H1 (cell line): ENCODE measurements around the gene MFSD2B. TPM values are rescaled to one million over a fixed set of nuclear protein-coding genes. Genes with fewer than 3 reads are reported as not detected.

Experiments used
- CHD7 ChIP-seq: fragments of 300-600 bp; sonication (generic); IDR thresholded peaks from 2 replicates; pipeline ENCODE4 v1.7.1; 2012; ENCODE audit warnings: low read length, moderate library complexity, mild to moderate bottlenecking, inconsistent platforms; ENCODE audit not compliant: insufficient replicate concordance
- CREB1 ChIP-seq: IDR thresholded peaks from 2 replicates; pipeline ENCODE4 v1.6.1; 2012; ENCODE audit warnings: inconsistent platforms
- GABPA ChIP-seq: IDR thresholded peaks from 2 replicates; pipeline ENCODE4 v1.6.1; 2011; ENCODE audit warnings: mild to moderate bottlenecking, low read length, moderate library complexity, borderline replicate concordance; ENCODE audit not compliant: insufficient read depth
- JUND ChIP-seq: IDR thresholded peaks from 2 replicates; pipeline ENCODE4 v1.6.1; 2011; ENCODE audit warnings: mild to moderate bottlenecking, improper control_type of control experiment, low read length
- MAFK ChIP-seq: IDR thresholded peaks from 2 replicates; pipeline ENCODE4 v1.6.1; 2012; ENCODE audit warnings: low read depth, mild to moderate bottlenecking, improper control_type of control experiment, low read length
- SAP30 ChIP-seq: fragments of 300-600 bp; sonication (generic); IDR thresholded peaks from 2 replicates; pipeline ENCODE4 v1.7.1; 2012; ENCODE audit warnings: low read length, moderate library complexity, mild to moderate bottlenecking, inconsistent platforms; ENCODE audit not compliant: insufficient read depth, insufficient replicate concordance
- TBP ChIP-seq: IDR thresholded peaks from 2 replicates; pipeline ENCODE4 v1.6.1; 2011; ENCODE audit warnings: low read depth, low read length, improper control_type of control experiment
- YY1 ChIP-seq: IDR thresholded peaks from 2 replicates; pipeline ENCODE4 v1.6.1; 2011; ENCODE audit warnings: low read depth, mild to moderate bottlenecking, low read length
- polyA plus RNA-seq, 7 experiments: library from polyadenylated mRNA; depleted of rRNA in 3 of 7; stranded (reverse) in 5 of 7; unstranded in 2 of 7; fragments of >200 nt in 5 of 7; fragments of 200-250 nt in 2 of 7; gene quantifications; 1 replicate in 5 of 7; 2 replicates in 1 of 7; 4 replicates in 1 of 7; pipeline versions ENCODE4 v1.2.1 to v1.2.3, GENCODE V29; 2011 to 2013; ENCODE audit warnings: missing spikeins in 2 of 7, mixed read lengths in 2 of 7
- total RNA-seq: library from RNA; stranded (reverse); fragmentation: NEBNext Ultra II Directional; extraction: Animal tissue kit (Norgen Biotek cat#: 25700); gene quantifications from 2 replicates; pipeline ENCODE4 v1.2.1, GENCODE V29; 2021

MFSD2B gene
- total and polyA plus RNA-seq, 2 of the 8 experiments (the other 6 are each of a cell fraction or from before 2014, with no cell fraction given) = 0.33 to 0.48 TPM

GRCh38 chr2:24009680-24010476 is at the start of gene MFSD2B (continued):
- no peak for TF ChIP-seq CHD7
- TF ChIP-seq JUND = no peak
- TF ChIP-seq TBP = no peak
- peak; percentile 84 for TF ChIP-seq YY1
- no peak for TF ChIP-seq CREB1
- TF ChIP-seq MAFK = no peak
- peak; percentile 46; the same call in 1 of the 2 replicates for TF ChIP-seq GABPA
- TF ChIP-seq SAP30 = no peak
